SHP77 treated with DMSO at 0.1 percent for 48 hours (cell line): ENCODE results near the gene FAM13A.
"Not testable (repeated sequence)": the region's sequence is repeated elsewhere in the genome, so short reads cannot be mapped to it uniquely, and the experiment has no call there.

Source experiments
- DNase-seq: peaks from one replicate; lab custom pipeline; 2025; lab: John Stamatoyannopoulos, UW

FAM13A gene

DNA sequence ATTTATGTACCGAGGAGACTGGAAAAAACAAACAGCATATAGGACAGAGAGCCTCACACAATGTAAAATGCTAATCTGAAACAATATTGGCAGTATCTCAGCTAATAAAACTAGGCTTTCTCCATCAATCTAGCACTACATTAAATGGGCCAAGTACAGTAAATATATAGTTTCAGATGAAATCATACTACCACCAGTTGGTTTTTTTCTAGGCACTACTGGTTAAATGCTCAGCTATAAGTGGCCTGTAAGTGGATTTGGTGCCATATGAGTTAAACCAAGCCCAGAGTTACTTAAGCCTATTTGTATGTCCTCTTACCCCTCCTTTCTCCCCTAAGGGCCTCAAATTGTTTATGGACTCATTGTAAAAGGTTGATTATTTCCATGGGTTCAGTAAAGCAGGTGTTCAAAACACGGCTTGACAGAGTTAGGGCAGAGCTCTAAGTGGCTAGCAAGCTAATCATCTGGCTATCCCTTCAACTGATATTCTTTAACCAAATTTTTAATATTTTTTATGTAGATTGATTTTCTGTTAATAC is 57.5 kb downstream of the FAM13A start:
- DNase-seq: no peak

DNA sequence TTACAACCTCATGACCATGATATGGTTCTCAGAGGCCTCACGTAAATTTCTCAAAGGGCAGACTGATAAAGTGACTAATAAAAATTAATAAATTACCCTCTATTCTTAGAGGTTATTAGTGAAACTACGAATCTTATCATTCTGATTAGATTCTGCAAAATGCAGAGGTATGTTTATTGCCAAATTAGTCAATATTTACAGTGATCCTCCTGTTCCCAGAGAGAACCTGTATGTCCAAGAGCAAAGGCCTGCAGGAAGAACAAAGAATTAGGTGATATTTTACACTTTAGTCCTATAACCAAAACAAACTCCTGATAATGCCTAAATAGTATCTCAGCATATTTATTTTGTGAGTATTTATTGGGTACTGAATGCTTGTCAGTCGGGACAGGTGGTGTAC is 58.1 kb downstream of the FAM13A start:
- no peak for DNase-seq

DNA sequence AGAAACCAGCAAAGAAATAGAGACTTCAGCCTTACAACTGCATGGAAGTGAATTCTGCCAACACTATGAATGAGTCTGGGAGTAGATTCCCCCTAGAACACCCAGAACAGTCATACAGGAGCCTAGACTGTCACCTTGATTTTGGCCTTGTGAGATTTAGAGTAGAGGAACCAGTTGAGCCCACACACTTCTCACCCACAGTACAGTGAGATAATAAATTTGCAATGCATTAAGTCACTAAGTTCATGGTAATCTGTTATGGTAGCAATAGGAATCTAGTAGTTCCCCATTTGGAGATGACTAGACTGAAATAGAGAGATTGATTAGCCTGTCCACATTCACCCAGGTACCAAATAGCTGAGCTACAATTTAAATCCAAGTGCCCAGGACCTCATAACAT is 59.0 kb downstream of the FAM13A start:
- no peak for DNase-seq

DNA sequence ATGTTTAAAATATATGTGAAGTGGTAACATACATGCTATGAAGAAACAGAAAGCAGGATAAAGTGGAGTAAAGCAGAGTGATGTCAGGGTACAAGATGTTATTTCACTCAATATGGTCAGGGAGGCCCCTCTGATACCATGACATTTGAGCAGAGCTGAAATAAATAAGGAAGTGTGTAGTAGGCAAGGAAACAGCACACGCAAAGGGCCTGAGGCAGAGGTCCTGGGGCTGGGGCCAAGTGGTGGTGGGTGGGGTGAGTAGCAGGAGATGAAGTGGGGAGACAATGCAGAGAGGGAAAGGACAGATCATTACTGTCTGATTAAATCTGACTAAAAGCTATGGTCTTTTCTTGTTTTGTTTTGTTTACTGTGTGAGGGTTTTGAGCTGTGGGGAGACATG is 61.1 kb downstream of the FAM13A start:
- no peak for DNase-seq

DNA sequence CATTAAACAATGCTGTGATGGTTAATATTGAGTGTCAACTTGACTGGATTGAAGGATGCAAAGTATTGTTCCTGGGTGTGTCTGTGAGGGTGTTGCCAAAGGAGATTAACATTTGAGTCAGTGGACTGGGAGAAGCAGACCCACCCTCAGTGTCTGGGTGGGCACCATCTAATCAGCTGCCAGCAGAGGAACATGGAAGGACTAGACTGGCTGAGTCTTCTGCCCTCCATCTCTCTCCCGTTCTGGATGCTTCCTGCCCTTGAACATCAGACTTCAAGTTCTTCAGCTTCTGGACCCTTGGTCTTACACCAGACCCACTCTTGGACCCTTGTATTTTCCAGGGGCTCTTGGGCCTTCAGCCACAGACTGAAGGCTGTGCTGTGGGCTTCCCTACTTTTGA is 61.7 kb downstream of the FAM13A start:
- not testable (repeated sequence) for DNase-seq

DNA sequence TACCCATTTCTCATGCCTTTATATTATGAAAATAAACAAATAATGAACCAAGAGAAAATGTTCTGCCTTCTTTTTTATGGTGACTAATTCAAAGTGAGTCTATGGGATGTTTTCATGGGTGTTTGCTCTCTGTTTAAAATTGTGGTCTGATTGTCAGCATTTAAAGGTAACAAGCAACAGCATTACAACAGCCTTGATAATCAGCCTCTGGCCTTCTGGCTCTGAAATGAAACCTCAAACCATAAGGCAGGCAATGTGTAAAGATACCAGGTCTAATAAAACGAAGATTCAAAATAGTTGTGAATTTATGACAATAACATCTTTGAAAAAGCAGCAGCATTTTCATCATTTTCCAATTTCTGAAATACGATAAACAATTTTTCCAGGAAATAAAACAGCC is 63.7 kb downstream of the FAM13A start:
- DNase-seq: no peak

DNA sequence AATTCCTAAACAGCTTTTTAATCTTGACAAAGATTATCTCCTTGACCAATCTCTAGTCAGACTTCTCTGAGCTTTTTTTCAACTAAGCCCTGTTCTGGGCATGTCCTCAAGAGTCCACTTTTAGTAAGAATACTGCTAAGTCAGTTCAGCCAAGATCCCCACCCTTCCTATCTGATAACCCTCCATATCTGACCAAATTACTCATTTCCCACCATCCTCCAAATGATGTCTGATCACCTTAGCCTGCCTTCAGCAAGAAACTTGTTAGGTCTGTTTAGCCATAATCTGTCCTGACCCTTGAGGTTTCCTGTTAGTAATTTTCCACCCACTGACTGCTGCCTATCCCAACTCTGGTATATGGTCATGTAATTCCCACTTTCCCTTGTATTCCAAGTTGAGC is 65.2 kb downstream of the FAM13A start:
- DNase-seq: no peak

DNA sequence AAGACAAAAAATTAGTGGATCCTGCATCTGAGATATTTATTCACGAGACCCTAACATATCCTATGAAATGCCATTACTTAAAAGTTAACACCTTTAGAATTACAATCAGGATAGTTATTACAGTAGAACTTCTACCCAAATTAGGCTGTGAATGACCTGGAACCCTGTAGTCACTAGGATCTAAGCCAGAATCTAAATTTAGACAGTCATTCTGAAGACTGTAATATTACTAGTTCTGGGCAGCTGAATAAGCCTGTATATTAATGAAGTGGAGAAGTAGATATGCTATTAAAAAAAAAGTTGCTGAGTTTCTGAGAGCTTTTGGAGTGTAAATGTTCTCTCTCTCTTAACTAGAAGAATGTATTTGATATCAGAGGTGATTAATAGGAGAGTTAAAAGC is 67.0 kb downstream of the FAM13A start:
- DNase-seq: no peak

DNA sequence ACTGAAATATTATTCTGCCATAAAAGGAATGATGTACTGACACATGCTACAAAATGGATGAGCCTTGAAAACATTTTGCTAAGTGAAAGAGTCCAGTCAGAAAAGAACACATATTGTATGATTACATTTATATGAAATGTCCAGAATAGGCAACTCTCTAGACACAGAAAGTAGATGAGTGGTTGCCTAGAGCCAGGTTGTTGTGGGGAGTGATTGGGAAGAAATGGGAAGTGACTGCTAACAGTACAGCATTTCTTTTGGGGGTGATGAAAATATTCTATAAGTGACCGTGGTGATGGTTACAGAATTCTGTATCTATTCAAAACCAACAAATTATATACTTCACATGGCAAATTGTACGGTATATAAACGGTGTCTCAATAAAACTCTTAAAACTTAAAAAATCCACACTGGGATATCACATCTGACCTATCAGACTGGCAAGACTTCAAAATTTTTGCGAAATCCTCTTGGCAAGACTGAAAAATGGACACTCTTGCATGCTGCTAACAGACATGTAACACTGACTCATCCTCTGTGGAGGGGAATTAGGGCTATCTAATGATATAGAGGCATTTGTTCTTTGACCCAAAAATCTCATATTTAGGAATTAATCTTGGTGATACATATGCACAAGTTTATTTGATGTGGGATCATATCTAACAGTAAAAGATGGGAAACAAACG is 71.8 kb downstream of the FAM13A start:
- DNase-seq: no peak

DNA sequence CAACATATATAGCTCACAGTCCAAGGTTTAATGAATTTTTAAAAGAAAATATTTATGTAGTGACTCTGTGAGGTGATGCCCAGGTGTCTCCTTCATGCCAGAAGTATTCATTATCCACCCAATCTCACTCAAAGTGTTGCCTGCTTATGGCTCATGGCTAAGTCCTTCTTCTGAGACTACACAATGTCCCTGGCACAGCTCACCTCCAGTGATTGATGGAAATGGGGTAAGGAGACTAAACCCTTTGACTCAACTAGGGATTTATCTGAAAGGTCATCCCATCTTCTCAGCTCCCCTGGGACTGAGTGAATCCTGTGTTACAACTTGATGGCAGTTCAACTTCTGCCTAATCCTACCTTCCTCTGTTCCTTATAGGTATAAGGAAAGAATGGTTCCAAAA is 74.2 kb downstream of the FAM13A start:
- no peak for DNase-seq

DNA sequence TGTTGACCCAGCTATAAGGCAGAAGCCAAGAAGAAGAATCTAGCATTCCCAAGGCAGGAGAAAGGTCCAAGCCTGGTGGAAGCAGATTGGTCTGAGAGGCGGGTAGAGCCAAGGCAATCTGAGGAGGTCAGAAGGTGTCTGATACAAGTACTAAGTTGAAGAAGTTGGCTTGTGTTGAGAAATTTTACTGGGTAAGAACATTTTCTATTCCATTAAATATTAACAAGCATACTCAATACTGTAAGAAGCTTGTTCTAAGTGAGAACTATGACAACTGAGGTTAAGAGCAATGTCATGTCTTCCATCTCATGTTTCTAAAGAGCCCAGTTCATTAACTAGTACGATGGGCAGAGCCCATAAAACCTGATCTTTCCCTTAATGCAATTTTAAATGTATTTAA is 75.0 kb downstream of the FAM13A start:
- DNase-seq: no peak

DNA sequence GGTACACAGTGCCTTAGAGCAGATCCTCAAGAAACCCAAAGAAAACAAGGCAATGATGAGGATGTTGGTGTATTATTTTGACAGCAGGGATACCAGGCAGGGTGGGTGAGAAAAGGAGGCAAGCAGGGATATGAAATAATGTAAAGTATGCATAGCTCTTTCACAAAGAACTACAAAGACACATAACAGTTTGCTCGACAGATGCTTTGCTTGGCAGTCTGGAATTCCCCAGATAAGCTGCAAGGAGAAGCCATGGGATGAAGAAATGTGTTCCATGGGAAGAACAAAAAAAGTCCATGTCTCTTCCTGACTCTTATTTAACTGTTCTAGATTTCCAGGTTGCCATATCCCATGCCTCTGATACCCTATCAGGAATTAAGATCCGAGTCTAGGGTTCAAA is 75.4 kb downstream of the FAM13A start:
- DNase-seq: no peak

DNA sequence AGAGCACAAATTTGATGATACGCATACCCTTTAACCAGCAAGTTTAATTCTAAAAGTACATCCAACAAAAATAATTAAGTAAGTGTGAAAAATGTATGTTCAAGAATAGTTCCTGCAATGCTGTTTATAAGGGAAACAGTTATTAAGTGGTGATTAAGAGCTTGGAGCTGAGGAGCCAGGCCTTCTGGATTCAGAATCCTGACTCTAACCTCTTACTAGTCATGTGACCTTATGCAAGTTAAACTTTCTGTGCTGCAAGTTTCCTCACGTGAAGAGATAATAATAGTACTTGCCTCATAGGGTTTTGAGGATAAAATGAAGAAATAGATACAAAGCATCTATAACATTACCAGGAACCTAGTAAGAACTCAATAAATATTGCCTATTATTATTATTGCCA is 77.7 kb downstream of the FAM13A start:
- no peak for DNase-seq

DNA sequence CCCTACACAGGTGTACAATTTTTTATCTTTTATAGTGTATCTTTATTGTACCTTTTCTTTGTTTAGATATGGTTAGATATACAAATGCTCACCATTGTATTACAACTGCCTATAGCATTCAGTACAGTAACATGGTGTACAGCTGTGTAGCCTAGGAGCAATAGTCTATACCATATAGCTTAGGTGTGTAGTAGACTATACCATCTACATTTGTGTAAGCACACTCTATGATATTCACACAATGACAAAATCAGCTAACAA is 80.3 kb downstream of the FAM13A start:
- no peak for DNase-seq

DNA sequence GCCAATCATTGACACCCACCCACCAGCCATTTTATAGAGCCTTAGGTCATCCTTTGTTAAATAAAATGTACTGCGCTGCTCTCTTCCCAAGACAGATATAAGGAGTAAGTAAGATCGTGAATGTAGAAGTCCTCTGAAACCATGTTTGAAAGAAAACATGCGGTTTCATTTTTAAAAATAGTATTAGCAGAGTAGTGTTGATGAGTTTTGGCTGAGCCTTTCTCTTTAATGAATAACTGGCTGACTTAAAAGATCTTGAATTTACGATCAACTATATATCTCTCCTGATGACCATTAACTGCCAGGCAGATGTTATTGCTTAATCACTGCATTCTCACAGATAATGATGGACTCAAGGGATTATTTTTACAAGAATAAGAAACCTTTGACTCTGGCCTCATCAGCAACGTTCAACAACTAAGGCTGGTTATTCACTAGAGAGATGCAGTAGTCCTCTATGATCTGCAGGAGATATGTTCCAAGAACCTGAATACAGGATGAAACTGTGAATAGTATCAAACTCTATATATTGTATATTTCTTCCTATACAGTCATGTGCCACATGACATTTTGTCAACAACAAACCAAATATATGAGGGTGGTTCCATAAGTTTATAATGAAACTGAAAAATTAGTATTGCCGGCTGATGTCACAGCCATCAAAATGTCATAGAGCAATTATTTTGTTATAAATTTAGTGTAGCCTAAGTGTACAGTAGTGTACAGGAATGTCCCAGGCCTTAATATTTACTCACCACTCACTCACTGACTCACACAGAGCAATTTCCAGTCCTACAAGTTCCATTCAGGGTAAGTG is 80.8 kb downstream of the FAM13A start:
- DNase-seq: no peak

DNA sequence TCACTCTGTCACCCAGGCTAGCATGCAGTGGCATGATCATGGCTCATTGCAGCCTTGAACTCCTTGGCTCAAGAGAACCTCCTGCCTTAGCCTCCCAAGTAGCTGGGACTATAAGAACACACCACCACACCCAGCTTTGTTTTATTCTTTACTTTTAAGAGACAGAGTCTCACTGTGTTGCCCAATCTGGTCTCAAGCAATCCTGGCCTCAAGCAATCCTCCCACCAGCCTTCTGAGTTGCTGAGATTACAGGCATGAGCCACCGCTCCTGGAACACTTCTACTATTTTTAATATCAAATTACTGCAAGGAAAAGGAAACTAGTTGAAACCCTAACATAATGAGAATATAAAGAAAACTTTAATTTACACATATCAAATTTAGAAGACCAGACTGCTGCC is 85.4 kb downstream of the FAM13A start:
- no peak for DNase-seq

DNA sequence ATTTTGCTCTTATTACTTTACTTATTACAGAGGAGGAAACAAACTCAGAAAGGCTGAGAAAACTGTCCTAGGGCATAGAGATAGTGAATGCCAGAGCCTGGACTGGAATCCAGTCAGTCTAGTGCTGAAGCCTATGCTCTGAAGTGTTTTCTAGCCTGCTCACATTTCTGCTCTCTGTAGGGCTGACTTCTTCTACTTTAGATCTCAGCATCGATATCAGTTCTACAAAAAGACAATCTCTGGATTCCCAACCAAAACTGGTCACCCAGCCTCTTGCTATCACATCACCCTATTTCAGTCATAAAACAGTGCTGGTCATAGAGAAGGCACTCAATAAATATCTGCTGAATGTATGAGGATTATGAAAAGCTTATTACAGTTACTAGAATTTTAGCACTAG is 87.2 kb downstream of the FAM13A start:
- DNase-seq: no peak

DNA sequence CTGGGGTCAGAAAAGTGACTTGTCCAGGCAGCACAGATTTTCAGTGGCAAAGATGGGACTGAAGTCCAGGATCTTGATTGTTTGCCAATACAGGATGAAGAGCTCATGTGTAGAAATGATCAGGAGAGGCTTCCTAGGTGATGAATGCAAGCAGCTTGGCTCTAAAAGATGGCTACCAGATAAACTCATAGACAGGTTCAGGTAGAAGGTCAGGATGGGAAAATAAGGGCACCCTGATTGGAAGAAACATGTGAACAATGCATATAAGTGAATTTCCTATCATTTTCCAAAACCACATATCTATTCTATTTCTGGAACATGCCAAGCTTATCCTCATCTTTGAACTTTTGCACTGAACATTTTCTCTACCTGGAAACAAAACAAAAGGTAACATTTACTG is 87.7 kb downstream of the FAM13A start:
- DNase-seq: no peak

DNA sequence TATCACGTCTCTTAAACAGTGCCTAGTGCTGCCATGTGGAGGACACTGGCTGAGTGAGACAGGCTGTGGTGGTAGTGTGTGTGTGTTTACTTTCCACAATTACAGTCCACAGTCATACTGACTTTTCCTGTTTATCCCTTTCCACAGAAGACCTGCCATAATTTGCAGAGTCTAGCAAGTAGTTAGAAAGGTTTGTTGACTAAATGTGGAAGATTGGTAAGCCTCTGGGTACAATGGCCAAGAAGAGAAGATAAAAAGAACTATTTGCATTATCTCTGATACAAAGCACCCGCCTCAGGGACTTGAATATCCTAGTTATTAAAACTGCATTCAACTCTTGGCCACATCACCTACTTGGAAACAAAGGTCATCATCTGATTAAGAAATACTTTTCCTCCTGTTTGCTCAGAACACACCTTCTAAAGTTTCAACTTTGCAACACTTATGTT is 89.1 kb downstream of the FAM13A start:
- no peak for DNase-seq

DNA sequence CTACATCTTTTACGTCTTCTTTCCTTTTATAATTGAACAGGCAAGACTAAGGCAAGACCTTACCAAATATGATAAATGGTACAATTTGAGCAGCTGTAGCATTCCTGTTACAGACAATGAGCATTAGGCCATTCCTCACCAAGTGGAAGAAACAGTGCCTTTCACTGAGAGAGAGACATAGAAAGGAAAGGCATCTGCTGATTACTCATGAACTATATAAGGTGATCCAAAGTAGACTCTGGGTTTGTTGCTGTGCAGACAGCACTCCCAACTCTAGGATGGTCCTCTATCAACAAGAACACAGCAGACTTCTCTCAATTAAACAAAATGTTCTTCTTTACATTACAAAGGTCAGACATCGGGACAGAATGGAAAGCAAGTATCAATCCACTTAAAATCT is 91.9 kb downstream of the FAM13A start:
- no peak for DNase-seq

DNA sequence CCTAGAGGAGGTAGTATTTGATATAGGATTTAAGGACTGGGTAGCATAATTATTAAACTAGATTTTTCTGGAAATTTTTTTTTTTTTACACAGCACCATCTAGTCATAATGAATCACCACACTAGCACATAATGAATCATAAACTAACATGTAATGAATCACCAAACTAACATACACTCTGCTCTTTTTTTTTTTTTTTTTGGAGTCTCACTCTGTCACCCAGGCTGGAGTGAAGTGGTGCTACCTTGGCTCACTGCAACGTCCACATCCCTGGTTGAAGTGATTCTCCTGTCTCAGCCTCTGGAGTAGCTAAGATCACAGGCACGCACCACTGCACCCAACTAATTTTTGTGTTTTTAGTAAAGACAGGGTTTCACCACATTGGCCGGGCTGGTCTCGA is 92.5 kb downstream of the FAM13A start:
- DNase-seq: no peak

DNA sequence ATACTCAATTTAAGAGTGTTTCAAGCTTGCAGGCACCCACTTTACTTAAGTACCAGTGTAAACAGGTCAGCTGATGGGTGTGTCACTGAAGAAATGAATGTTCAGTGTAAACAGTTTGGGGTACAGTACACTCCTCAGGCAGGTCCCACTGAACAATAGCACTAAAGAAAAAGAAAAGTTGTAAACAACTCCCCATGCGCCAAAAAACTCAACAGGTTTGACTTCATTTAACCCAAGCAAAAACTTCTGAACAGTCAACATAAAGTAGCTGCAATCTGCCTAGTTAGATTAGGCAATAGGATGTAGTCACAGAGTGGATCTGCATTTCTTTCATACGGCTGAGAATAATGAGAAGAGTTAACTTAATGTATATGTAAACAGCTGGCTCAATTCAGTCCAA is 93.2 kb downstream of the FAM13A start:
- no peak for DNase-seq

DNA sequence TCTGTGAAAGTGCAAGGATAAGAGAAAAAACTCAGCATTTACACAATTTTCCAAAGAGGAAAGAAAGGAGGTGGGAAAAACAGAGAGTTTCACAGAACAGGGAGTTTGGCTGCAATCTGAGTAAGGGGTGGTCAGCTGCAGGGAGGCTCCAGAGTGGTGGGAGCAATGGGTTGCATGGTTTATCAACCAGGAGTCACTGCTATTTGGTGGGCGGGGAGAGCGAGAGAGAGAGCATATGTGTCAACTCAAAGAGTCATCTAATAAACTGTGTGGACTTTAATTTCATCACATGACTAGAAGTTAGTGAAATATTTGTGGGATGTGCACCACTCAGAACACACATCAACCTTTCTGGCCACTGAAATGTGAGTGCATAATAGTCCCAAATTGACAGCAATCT is 94.6 kb downstream of the FAM13A start:
- no peak for DNase-seq

DNA sequence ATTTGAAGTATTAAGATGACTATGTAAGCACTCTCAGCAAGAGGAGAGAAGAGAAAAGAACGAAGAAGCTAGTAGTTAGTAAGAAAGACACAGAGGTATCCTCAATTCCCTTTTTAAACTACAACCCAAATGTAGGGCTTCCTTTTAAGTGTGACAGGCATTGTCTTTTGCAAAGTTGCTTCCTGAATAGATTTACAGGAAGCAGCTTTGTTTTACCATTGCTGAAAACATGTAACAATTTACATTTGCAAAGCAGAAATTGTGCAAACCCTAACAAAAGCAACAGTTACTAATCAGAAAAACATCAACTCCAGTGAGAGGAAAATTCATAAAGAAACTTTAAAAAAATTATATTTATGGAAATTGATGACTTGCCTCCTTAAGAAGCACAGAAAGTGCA is 96.4 kb downstream of the FAM13A start:
- DNase-seq: no peak
